Measurements from ENCODE around the gene CLRN1.

DNA sequence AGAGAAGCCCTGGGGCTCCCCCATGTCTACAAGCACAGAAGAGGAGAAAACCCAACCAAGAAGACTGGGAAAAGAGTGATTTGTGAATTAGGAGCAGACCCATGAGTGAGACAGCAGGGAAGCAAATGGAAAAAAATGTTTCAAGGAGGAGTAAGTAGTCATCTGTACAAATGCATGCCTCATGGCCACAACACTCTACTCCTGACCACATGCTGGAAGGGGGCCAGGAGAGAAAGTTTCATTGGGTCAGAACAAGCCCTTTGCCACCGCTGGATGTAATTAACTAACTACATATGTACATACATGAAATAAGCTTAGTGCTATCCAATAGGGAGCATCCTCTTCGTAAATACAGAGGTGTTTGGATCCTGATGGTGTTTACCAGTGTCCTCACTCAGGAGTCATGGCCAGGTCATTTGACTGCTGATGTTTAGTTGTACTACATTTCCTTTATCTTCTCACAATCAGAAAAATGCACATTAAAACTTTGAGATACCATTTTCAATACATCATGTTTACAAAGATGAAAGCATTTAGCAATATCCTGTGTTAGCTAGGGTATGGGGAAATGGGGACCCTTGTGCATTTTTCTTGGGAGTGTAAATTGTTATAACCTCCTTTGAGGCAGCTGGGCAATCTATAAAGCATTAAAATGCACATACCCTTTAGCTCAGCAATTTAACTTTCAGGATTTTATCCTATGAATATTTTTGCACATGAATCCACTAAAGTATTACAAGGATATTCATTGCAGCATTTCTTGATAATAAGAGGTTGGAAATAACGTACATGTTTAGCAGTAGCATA is 27.1 kb downstream of the CLRN1 start:
- TF ChIP-seq, protein P1, sequence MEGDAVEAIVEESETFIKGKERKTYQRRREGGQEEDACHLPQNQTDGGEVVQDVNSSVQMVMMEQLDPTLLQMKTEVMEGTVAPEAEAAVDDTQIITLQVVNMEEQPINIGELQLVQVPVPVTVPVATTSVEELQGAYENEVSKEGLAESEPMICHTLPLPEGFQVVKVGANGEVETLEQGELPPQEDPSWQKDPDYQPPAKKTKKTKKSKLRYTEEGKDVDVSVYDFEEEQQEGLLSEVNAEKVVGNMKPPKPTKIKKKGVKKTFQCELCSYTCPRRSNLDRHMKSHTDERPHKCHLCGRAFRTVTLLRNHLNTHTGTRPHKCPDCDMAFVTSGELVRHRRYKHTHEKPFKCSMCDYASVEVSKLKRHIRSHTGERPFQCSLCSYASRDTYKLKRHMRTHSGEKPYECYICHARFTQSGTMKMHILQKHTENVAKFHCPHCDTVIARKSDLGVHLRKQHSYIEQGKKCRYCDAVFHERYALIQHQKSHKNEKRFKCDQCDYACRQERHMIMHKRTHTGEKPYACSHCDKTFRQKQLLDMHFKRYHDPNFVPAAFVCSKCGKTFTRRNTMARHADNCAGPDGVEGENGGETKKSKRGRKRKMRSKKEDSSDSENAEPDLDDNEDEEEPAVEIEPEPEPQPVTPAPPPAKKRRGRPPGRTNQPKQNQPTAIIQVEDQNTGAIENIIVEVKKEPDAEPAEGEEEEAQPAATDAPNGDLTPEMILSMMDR (IDR thresholded peaks at IDR 0.05; ENCODE audit: low read depth, low read length) = no peak
- no peak for TF ChIP-seq EZH2phosphoT487 (IDR thresholded peaks at IDR 0.05; ENCODE audit: low read depth)

Measured in OCI-LY3 (cell line).